SK-N-SH treated with all-trans-retinoic acid at 6 μM for 48 hours (cell line): ENCODE results near the gene CNKSR2.

Source experiments
- ATAC-seq: fragments of 200-7000 bp; cut with Tn5 transposase; 3 replicates; pipeline ENCODE4 v1.9.1; 2020; ENCODE audit warnings: mild to moderate bottlenecking, moderate library complexity
- ARNTL ChIP-seq: fragments of 450-650 bp; formaldehyde crosslinking; IDR thresholded peaks from 2 replicates; pipeline ENCODE4 v1.5.0; 2020; ENCODE audit warnings: low read depth, mild to moderate bottlenecking, moderate library complexity, borderline replicate concordance
- BACH2 ChIP-seq: fragments of 250-450 bp; sonication (Bioruptor Pico); IDR thresholded peaks from 2 replicates; pipeline ENCODE4 v1.9.0; 2021; ENCODE audit warnings: mild to moderate bottlenecking, borderline replicate concordance
- CREB5 ChIP-seq: fragments of 250-450 bp; sonication (Bioruptor Pico); IDR thresholded peaks from 2 replicates; pipeline ENCODE4 v1.5.1; 2020; ENCODE audit warnings: low read depth, mild to moderate bottlenecking, moderate library complexity
- CSDC2 ChIP-seq: fragments of 250-450 bp; sonication (Bioruptor Pico); IDR thresholded peaks from 2 replicates; pipeline ENCODE4 v1.5.0; 2020; ENCODE audit warnings: mild to moderate bottlenecking, moderate library complexity
- ESRRG ChIP-seq: fragments of 250-450 bp; sonication (Bioruptor Pico); IDR thresholded peaks from 2 replicates; pipeline ENCODE4 v1.6.1; 2021; ENCODE audit warnings: mild to moderate bottlenecking
- GLIS3 ChIP-seq: fragments of 250-450 bp; sonication (Bioruptor Pico); IDR thresholded peaks from 2 replicates; pipeline ENCODE4 v1.5.0; 2020; ENCODE audit warnings: mild to moderate bottlenecking, moderate library complexity
- ISL1 ChIP-seq: fragments of 250-450 bp; sonication (Bioruptor Pico); IDR thresholded peaks from 2 replicates; pipeline ENCODE4 v2.1.2; 2022; ENCODE audit warnings: mild to moderate bottlenecking, moderate library complexity
- OSR1 ChIP-seq: fragments of 250-450 bp; sonication (Bioruptor Pico); IDR thresholded peaks from 2 replicates; pipeline ENCODE4 v1.8.0; 2022; ENCODE audit warnings: moderate library complexity, mild to moderate bottlenecking, inconsistent platforms
- PATZ1 ChIP-seq: fragments of 250-450 bp; sonication (Bioruptor Pico); IDR thresholded peaks from 2 replicates; pipeline ENCODE4 v1.8.0; 2020; ENCODE audit warnings: mild to moderate bottlenecking, moderate library complexity, borderline replicate concordance
- PPARA ChIP-seq: fragments of 250-450 bp; sonication (Bioruptor Pico); IDR thresholded peaks from 2 replicates; pipeline ENCODE4 v1.5.0; 2020; ENCODE audit warnings: mild to moderate bottlenecking, borderline replicate concordance
- RARB ChIP-seq: fragments of 250-450 bp; sonication (Bioruptor Pico); IDR thresholded peaks from 2 replicates; pipeline ENCODE4 v1.8.0; 2021; ENCODE audit warnings: mild to moderate bottlenecking, moderate library complexity
- SNAI2 ChIP-seq: fragments of 250-450 bp; sonication (Bioruptor Pico); IDR thresholded peaks from 2 replicates; pipeline ENCODE4 v1.5.0; 2020; ENCODE audit warnings: mild to moderate bottlenecking, moderate library complexity
- TCF4 ChIP-seq: fragments of 250-450 bp; sonication (Bioruptor Pico); IDR thresholded peaks from 2 replicates; pipeline ENCODE4 v1.8.0; 2021; ENCODE audit warnings: mild to moderate bottlenecking, moderate library complexity, borderline replicate concordance
- TOX ChIP-seq: fragments of 250-450 bp; sonication (Bioruptor Pico); IDR thresholded peaks from 2 replicates; pipeline ENCODE4 v1.8.0; 2021; ENCODE audit warnings: mild to moderate bottlenecking, moderate library complexity, borderline replicate concordance
- ZC3H10 ChIP-seq: fragments of 250-450 bp; sonication (Bioruptor Pico); IDR thresholded peaks from 2 replicates; pipeline ENCODE4 v1.5.1; 2021; ENCODE audit warnings: mild to moderate bottlenecking, moderate library complexity
- ZFP3 ChIP-seq: fragments of 250-450 bp; sonication (Bioruptor Pico); IDR thresholded peaks from 2 replicates; pipeline ENCODE4 v1.5.0; 2020; ENCODE audit warnings: mild to moderate bottlenecking, moderate library complexity
- ZFP30 ChIP-seq: fragments of 450-650 bp; formaldehyde crosslinking; IDR thresholded peaks from 2 replicates; pipeline ENCODE4 v1.5.0; 2022; ENCODE audit warnings: mild to moderate bottlenecking, moderate library complexity
- ZNF565 ChIP-seq: fragments of 450-650 bp; formaldehyde crosslinking; conservative IDR thresholded peaks from 2 replicates; pipeline ENCODE4 v1.5.0; 2020; ENCODE audit warnings: low read depth, mild to moderate bottlenecking, moderate library complexity
- ZNF70 ChIP-seq: fragments of 450-650 bp; formaldehyde crosslinking; IDR thresholded peaks from 2 replicates; pipeline ENCODE4 v1.5.0; 2020; ENCODE audit warnings: mild to moderate bottlenecking, moderate library complexity
- ZNF8 ChIP-seq: fragments of 450-650 bp; formaldehyde crosslinking; IDR thresholded peaks from 2 replicates; pipeline ENCODE4 v1.5.0; 2020; ENCODE audit warnings: mild to moderate bottlenecking, moderate library complexity
- TF ChIP-seq, protein P1 (sequence below): fragments of 250-450 bp; sonication (Bioruptor Pico); IDR thresholded peaks from 2 replicates; pipeline ENCODE4 v1.8.0; 2021; ENCODE audit warnings: low read depth, mild to moderate bottlenecking, moderate library complexity, borderline replicate concordance
- TF ChIP-seq, protein P2 (sequence below): fragments of 250-450 bp; sonication (Bioruptor Pico); IDR thresholded peaks from 2 replicates; pipeline ENCODE4 v1.5.1; 2021; ENCODE audit warnings: mild to moderate bottlenecking, moderate library complexity

Gene CNKSR2

GRCh38 chrX:21469071-21469470 is 94.9 kb downstream of the CNKSR2 start:
- ATAC-seq: no peak

GRCh38 chrX:21476909-21477308 is 102.7 kb downstream of the CNKSR2 start:
- TF ChIP-seq ARNTL (CRISPR knock-in tag) (no peak), TCF4 (no peak), CREB5 (CRISPR knock-in tag) (no peak), PATZ1 (no peak), ZNF565 (CRISPR knock-in tag) (no peak), PPARA (CRISPR knock-in tag) (no peak), ZFP3 (CRISPR knock-in tag) (no peak), OSR1 (CRISPR knock-in tag) (no peak), BACH2 (no peak), SNAI2 (no peak)
- no peak for ATAC-seq

More at GRCh38 chrX:21469071-21469470, 94.9 kb downstream of the CNKSR2 start:
- TF ChIP-seq SNAI2: no peak
- TF ChIP-seq ZFP30 (CRISPR knock-in tag): no peak
- TF ChIP-seq ZNF8 (CRISPR knock-in tag): no peak
- no peak for TF ChIP-seq CREB5 (CRISPR knock-in tag)
- no peak for TF ChIP-seq BACH2
- TF ChIP-seq ZNF70 (CRISPR knock-in tag): no peak
- TF ChIP-seq, protein P1, sequence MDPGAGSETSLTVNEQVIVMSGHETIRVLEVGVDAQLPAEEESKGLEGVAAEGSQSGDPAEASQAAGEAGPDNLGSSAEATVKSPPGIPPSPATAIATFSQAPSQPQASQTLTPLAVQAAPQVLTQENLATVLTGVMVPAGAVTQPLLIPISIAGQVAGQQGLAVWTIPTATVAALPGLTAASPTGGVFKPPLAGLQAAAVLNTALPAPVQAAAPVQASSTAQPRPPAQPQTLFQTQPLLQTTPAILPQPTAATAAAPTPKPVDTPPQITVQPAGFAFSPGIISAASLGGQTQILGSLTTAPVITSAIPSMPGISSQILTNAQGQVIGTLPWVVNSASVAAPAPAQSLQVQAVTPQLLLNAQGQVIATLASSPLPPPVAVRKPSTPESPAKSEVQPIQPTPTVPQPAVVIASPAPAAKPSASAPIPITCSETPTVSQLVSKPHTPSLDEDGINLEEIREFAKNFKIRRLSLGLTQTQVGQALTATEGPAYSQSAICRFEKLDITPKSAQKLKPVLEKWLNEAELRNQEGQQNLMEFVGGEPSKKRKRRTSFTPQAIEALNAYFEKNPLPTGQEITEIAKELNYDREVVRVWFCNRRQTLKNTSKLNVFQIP (CRISPR knock-in tag): no peak
- no peak for TF ChIP-seq PATZ1
- no peak for TF ChIP-seq RARB
- no peak for TF ChIP-seq ISL1
- no peak for TF ChIP-seq OSR1 (CRISPR knock-in tag)
- no peak for TF ChIP-seq TCF4
- no peak for TF ChIP-seq ZNF565 (CRISPR knock-in tag)
- TF ChIP-seq ESRRG (CRISPR knock-in tag): no peak
- TF ChIP-seq ZC3H10 (CRISPR knock-in tag): no peak
- TF ChIP-seq CSDC2 (CRISPR knock-in tag): no peak
- no peak for TF ChIP-seq ARNTL (CRISPR knock-in tag)
- TF ChIP-seq GLIS3 (CRISPR knock-in tag): no peak
- TF ChIP-seq TOX: no peak
- TF ChIP-seq, protein P2, sequence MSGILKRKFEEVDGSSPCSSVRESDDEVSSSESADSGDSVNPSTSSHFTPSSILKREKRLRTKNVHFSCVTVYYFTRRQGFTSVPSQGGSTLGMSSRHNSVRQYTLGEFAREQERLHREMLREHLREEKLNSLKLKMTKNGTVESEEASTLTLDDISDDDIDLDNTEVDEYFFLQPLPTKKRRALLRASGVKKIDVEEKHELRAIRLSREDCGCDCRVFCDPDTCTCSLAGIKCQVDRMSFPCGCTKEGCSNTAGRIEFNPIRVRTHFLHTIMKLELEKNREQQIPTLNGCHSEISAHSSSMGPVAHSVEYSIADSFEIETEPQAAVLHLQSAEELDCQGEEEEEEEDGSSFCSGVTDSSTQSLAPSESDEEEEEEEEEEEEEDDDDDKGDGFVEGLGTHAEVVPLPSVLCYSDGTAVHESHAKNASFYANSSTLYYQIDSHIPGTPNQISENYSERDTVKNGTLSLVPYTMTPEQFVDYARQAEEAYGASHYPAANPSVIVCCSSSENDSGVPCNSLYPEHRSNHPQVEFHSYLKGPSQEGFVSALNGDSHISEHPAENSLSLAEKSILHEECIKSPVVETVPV: no peak
- TF ChIP-seq, all 23 proteins: peak for 0

DNA sequence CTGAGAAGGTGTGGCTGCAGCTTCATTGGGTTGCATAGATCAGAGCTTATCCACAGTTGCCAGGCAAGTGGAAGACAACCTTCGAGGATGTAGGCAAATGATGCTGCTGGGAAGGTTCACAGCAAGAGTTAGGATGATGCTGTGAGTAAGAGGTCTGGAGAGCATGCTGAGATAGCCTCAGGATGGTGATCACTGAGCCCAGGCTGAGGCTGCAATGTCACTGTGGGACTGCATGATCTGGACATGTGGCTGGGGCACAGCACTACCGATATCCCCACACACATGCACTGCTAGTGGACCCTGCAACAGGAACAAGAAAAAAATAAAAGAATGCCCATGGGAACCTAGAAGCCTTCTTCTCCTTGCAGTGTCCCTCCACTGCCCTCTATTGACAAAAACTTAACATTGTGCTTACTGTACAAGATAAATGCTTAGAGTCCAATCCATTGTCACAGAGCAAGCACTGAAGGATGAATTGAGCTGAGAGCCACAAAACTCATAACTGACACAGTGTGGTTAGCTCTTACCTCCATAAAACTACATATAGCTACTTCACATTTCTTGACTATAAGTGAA is 105.6 kb downstream of the CNKSR2 start:
- peak; percentile 94 for ATAC-seq
- TF ChIP-seq GLIS3 (CRISPR knock-in tag): no peak
- TF ChIP-seq OSR1 (CRISPR knock-in tag): no peak
- no peak for TF ChIP-seq ZNF565 (CRISPR knock-in tag)
- no peak for TF ChIP-seq ZFP3 (CRISPR knock-in tag)
- no peak for TF ChIP-seq TCF4
- TF ChIP-seq CSDC2 (CRISPR knock-in tag): no peak
- no peak for TF ChIP-seq ZNF8 (CRISPR knock-in tag)
